22Rv1 (cell line): ENCODE data around the gene APLF.

Experiments used
- H3K27ac ChIP-seq: fragments of 450-650 bp; 2 replicates; pipeline ENCODE4 v1.5.1; 2017
- CTCF ChIP-seq: fragments of 450-650 bp; IDR thresholded peaks from 2 replicates; pipeline ENCODE4 v1.5.1; 2017; ENCODE audit warnings: mild to moderate bottlenecking
- ZFX ChIP-seq: fragments of 450-650 bp; IDR thresholded peaks from 2 replicates; pipeline ENCODE4 v1.6.1; 2017; ENCODE audit warnings: antibody characterized with exemption, borderline replicate concordance

The APLF gene

GRCh38 chr2:68467077-68467960, at the start of gene APLF, which contains the start of gene FBXO48:
APLF (plus strand) TSS chr2:68467585; CDS start chr2:68467732, 147 bp downstream.
FBXO48 (minus strand) TSS chr2:68467294; CDS start chr2:68465145, 2,149 bp downstream.
- no peak for TF ChIP-seq ZFX
- TF ChIP-seq CTCF = no peak

GRCh38 chr2:68417926-68418325, 49.5 kb upstream of the APLF start:
- H3K27ac ChIP-seq = no peak overlapping the region
- TF ChIP-seq CTCF (no peak), ZFX (no peak)

More at GRCh38 chr2:68467077-68467960, at the start of gene APLF, which contains the start of gene FBXO48:
- peak within 1 kb of the TSS; percentile 40 for H3K27ac ChIP-seq

- H3K27ac ChIP-seq = no peak overlapping the region
- TF ChIP-seq CTCF (no peak), ZFX (no peak)
Observed at GRCh38 chr2:68418419-68418818, 49.0 kb upstream of the APLF start.

- H3K27ac ChIP-seq = no peak overlapping the region
- TF ChIP-seq CTCF = no peak
- no peak for TF ChIP-seq ZFX
Observed at GRCh38 chr2:68418855-68419254, 48.5 kb upstream of the APLF start.

GRCh38 chr2:68420254-68420910, 47.0 kb upstream of the APLF start:
- H3K27ac ChIP-seq = no peak overlapping the region
- TF ChIP-seq CTCF (no peak), ZFX (no peak)

- TF ChIP-seq CTCF (no peak), ZFX (no peak)
- H3K27ac ChIP-seq = no peak overlapping the region
Observed at GRCh38 chr2:68423966-68424650, 43.3 kb upstream of the APLF start.
